Stimulated activated effector memory CD8-positive, alpha-beta T cell treated with anti-CD3 and anti-CD28 coated beads, Interleukin-12 subunit alpha, Interleukin-12 subunit beta, amount 100 ng/mL, for 72 hours (primary cell): ENCODE data around the gene ULBP2.
A peak's percentile ranks its signal among the peaks of the same experiment; 100 is the strongest.
"Not testable (repeated sequence)": the region's sequence is repeated elsewhere in the genome, so short reads cannot be mapped to it uniquely, and the experiment has no call there.

Experiments
- ATAC-seq: fragments of 150-1000 bp; cut with Tn5 transposase; 2 replicates; pipeline ENCODE4 v1.10.0; 2021
- DNase-seq, 2 donors: peaks; one replicate each; pipeline ENCODE4 v3.0.0; 2021 to 2022; ENCODE audit warnings: low spot score in 2 of 2
- H3K27ac Mint-ChIP-seq: one replicate; pipeline ENCODE4 v1.8.0; 2022; ENCODE audit warnings: mild to moderate bottlenecking, mixed read lengths
- H3K36me3 Mint-ChIP-seq: one replicate; pipeline ENCODE4 v1.8.0; 2022; ENCODE audit warnings: mild to moderate bottlenecking, mixed read lengths
- H3K4me1 Mint-ChIP-seq: one replicate; pipeline ENCODE4 v1.8.0; 2022; ENCODE audit warnings: mixed read lengths
- H3K4me3 Mint-ChIP-seq: one replicate; pipeline ENCODE4 v1.8.0; 2022; ENCODE audit warnings: mild to moderate bottlenecking, mixed read lengths
- H3K9me3 Mint-ChIP-seq: one replicate; pipeline ENCODE4 v1.8.0; 2022; ENCODE audit warnings: mixed read lengths

The ULBP2 gene

GRCh38 chr6:149948011-149948410 is 6.2 kb downstream of the ULBP2 start:
- Mint-ChIP-seq H3K36me3 (no peaks in the 10 kb centered on the region), H3K4me1 (peaks cover 1% of the 10 kb centered on the region), H3K9me3 (no peaks in the 10 kb centered on the region), H3K4me3 (no peak overlapping the region), H3K27ac (no peak overlapping the region)
- ATAC-seq (no peak), DNase-seq (no peak)

DNA sequence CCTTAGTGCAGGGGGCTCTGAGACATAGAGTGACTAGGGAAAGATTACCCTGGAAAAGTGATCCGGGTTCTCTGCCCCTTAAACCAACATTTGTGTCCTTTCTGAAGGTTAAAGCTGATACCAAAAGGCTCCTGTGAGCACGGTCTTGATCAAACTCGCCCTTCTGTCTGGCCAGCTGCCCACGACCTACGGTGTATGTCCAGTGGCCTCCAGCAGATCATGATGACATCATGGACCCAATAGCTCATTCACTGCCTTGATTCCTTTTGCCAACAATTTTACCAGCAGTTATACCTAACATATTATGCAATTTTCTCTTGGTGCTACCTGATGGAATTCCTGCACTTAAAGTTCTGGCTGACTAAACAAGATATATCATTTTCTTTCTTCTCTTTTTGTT is 6.8 kb downstream of the ULBP2 start:
- H3K36me3 Mint-ChIP-seq = no peaks in the 10 kb centered on the region
- H3K9me3 Mint-ChIP-seq = no peaks in the 10 kb centered on the region
- H3K4me3 Mint-ChIP-seq = no peak overlapping the region
- no peak overlapping the region for H3K27ac Mint-ChIP-seq
- H3K4me1 Mint-ChIP-seq = peaks cover 2% of the 10 kb centered on the region
- no peak for ATAC-seq
- DNase-seq = no peak

DNA sequence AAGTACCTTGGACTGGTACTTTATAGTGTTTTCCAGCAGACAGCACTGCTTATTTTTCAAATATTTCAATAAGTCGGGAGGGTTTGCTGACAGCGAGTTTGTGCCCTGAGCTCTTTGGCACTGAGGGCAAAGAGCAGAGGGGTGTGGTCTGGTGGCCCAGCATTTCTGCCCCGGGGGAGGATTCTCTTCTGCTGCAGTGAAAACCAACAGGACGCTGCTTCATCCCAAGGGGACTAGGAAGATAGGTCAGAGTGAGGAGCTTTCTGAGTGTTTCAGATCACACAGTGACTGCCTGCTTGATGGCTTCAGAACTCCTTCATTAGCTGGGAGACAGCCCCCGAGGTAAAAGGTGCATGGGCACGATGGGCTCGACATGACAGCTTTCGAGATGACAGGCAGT is 8.6 kb downstream of the ULBP2 start:
- Mint-ChIP-seq H3K9me3 (no peaks in the 10 kb centered on the region), H3K27ac (no peak overlapping the region), H3K4me1 (peaks cover 12% of the 10 kb centered on the region), H3K36me3 (no peaks in the 10 kb centered on the region), H3K4me3 (no peak overlapping the region)
- no peak for ATAC-seq
- DNase-seq = no peak

DNA sequence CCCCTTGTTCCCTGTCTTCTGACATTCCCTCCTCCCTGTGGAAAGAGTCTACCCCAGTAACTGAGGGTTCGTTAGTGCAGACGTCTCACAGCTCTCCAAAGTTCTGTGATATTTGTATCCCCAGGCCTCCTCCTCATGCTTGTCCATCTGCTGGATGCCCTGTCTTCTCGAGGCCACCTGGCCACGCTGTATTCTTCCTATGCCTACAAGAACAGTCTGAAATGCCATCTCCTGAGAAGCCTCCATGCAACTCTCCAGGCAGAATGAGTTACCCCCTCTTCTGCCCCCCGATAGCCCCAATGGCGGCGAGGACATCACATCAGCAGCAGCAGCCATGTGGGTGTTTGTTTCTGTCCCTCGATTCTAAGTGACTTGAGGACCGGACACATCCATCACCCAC is 9.3 kb downstream of the ULBP2 start:
- Mint-ChIP-seq H3K27ac (no peak overlapping the region), H3K4me3 (no peak overlapping the region), H3K36me3 (no peaks in the 10 kb centered on the region), H3K9me3 (no peaks in the 10 kb centered on the region), H3K4me1 (peaks cover 17% of the 10 kb centered on the region)
- DNase-seq = no peak
- no peak for ATAC-seq

- no peaks in the 10 kb centered on the region for H3K9me3 Mint-ChIP-seq
- H3K4me1 Mint-ChIP-seq = peaks cover 17% of the 10 kb centered on the region
- ATAC-seq (no peak), DNase-seq (no peak)
- H3K27ac Mint-ChIP-seq = no peak overlapping the region
- no peak overlapping the region for H3K4me3 Mint-ChIP-seq
- no peaks in the 10 kb centered on the region for H3K36me3 Mint-ChIP-seq
Measured at GRCh38 chr6:149951626-149952025, 9.8 kb downstream of the ULBP2 start.

- DNase-seq, H3K9me3 Mint-ChIP-seq, H3K4me3 Mint-ChIP-seq, H3K27ac Mint-ChIP-seq, H3K36me3 Mint-ChIP-seq: not testable (repeated sequence)
- peak; percentile 48 for ATAC-seq
- peaks cover 17% of the 10 kb centered on the region for H3K4me1 Mint-ChIP-seq
Measured at GRCh38 chr6:149953390-149953789, 11.6 kb downstream of the ULBP2 start.

DNA sequence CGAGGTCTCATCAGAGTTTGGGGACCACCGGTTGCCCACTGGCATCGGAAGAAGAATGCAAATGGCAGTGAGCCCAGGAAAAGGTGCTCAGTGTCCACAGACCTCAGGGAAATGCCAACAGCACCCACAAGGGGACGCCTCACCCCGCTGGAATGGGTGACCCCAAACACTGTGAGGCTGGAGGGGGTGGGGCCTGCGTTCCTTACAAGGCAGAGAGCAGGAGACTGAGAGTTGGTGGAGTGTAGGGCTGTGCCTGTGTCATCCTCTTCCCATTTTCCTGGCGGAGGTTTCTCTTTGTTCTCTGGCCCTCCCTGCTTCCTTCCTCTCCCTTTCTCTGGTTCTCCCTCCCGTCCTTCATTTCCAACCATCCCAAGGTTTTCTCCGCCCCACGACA is 12.1 kb downstream of the ULBP2 start:
- peak; percentile 85 for ATAC-seq
- H3K27ac Mint-ChIP-seq, H3K36me3 Mint-ChIP-seq, H3K4me3 Mint-ChIP-seq, DNase-seq, H3K9me3 Mint-ChIP-seq: not testable (repeated sequence)
- peaks cover 17% of the 10 kb centered on the region for H3K4me1 Mint-ChIP-seq

- H3K4me3 Mint-ChIP-seq = peak overlapping the region; percentile 51
- H3K4me1 Mint-ChIP-seq = peaks cover 17% of the 10 kb centered on the region
- H3K27ac Mint-ChIP-seq, H3K9me3 Mint-ChIP-seq, DNase-seq, H3K36me3 Mint-ChIP-seq: not testable (repeated sequence)
- ATAC-seq = peak; percentile 62
Measured at GRCh38 chr6:149954328-149954983, 12.6 kb downstream of the ULBP2 start.

DNA sequence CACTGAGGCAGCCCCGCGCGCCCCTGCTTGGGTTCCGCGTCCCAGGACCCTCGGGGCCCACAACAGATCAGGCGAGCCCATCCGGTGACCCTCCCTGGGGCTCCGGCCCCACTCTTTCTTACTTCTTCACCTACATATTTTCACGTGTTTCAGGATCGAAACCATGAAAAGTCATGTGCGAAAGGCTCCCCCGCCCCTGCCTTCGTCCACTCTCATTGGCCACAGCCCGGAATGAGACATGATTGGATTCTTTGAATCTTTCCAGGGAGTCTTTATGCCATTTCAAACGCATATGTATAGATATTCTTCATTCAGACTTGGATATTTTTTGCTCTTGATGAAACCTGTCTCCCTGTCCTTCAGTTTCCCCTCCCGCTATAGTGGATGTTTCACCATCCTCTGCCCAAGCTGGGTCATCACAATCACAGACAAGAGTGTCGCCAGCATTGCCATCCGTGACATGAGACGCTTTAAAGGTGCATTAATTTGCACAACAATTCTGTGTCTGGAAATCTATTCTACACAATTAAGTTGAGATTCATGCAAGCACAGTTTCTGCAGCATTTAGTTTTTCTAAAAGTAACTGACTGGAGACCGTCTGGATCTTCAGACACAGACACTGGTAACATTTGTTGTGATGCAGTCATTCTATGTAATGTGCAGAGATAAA is 13.3 kb downstream of the ULBP2 start:
- not testable (repeated sequence) for H3K9me3 Mint-ChIP-seq, DNase-seq, H3K27ac Mint-ChIP-seq, ATAC-seq, H3K36me3 Mint-ChIP-seq
- Mint-ChIP-seq H3K4me3 (peak overlapping the region; percentile 51), H3K4me1 (peaks cover 17% of the 10 kb centered on the region)

GRCh38 chr6:149955654-149956317 is 14.0 kb downstream of the ULBP2 start:
- peaks cover 17% of the 10 kb centered on the region for H3K4me1 Mint-ChIP-seq
- not testable (repeated sequence) for DNase-seq, H3K36me3 Mint-ChIP-seq, H3K27ac Mint-ChIP-seq, H3K9me3 Mint-ChIP-seq, H3K4me3 Mint-ChIP-seq, ATAC-seq

DNA sequence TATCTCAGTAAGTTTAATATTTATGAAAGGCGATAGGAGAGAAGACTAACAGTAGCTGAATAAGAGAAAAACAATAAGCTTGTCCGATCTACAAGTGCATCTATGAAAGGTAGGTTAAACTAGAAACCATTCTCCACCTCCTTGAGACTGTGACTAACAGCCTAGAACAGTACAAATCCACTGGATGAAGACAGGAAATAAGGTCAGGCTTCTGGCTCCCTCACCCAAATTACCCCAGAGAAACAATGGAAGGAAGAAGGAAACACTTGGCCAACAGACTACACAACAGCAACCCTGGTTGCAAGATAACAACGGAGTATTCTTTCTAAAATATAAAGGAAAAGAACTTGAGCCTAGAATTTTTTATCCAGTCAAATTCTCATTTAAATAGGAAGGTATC is 16.3 kb downstream of the ULBP2 start:
- H3K4me1 Mint-ChIP-seq = peaks cover 23% of the 10 kb centered on the region
- not testable (repeated sequence) for H3K27ac Mint-ChIP-seq, H3K9me3 Mint-ChIP-seq, ATAC-seq, H3K4me3 Mint-ChIP-seq, H3K36me3 Mint-ChIP-seq, DNase-seq

DNA sequence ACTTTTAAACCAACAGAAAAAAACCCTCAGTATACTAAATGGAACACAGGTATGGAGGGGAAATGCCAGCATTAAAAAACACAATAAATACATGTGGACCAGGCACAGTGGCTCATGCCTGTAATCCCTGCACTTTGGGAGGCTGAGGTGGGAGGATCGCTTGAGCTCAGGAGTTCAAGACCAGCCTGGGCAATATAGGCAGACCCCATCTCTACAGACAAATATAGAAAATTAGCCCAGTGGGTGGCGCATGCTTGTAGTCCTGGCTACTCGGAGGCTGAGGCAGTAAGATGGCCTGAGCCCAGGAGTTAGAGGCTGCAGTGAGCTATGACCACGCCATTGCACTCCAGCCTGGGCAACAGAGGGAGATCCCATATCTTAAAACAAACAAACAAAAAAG is 18.0 kb downstream of the ULBP2 start:
- not testable (repeated sequence) for H3K27ac Mint-ChIP-seq, DNase-seq, H3K4me3 Mint-ChIP-seq, H3K9me3 Mint-ChIP-seq, ATAC-seq
- Mint-ChIP-seq H3K36me3 (peaks cover 16% of the 10 kb centered on the region), H3K4me1 (peaks cover 33% of the 10 kb centered on the region)

- DNase-seq = no peak
- H3K27ac Mint-ChIP-seq = no peak overlapping the region
- peaks cover 33% of the 10 kb centered on the region for H3K4me1 Mint-ChIP-seq
- ATAC-seq = no peak
- no peak overlapping the region for H3K4me3 Mint-ChIP-seq
- H3K36me3 Mint-ChIP-seq = peaks cover 23% of the 10 kb centered on the region
- H3K9me3 Mint-ChIP-seq = no peaks in the 10 kb centered on the region
Measured at GRCh38 chr6:149960488-149960887, 18.7 kb downstream of the ULBP2 start.

DNA sequence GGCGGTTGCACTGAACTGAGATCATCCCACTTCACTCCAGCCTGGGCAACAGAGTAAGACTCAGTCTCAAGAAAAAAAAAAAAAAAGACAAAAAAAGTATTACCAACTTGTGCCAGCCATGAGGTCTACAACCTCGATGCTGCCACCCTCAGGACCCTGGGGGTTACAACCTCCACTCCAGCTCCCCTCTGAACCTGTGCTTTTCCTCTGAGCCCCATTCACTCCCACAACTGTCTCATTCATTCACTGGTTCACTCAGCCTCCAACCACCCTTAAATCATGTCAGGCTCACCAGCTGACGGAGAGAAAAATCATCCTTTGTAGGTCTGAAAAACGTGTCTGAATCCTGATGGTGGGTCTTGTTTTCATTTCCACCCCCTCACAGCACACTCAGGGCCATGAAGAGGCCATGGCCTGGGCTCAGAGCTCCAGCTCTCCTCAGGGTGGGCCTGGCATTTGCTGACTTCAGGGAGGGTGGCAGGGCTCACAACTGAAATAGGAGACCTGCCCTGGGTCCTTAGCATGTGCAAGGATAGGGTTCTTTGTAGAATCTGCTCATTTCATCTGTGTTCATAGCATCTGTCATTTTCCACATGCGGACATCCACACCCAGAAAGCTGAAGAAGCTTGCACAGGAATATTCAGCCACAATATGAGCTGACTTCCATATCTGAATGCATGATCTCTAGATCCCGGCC is 20.1 kb downstream of the ULBP2 start:
- DNase-seq (no peak), ATAC-seq (no peak)
- no peak overlapping the region for H3K4me3 Mint-ChIP-seq

GRCh38 chr6:149962461-149963211 is 20.8 kb downstream of the ULBP2 start:
- peaks cover 28% of the 10 kb centered on the region for H3K36me3 Mint-ChIP-seq
- H3K27ac Mint-ChIP-seq = peak overlapping the region; percentile 88
- DNase-seq (no peak), ATAC-seq (no peak)
- peak overlapping the region; percentile 92 for H3K4me3 Mint-ChIP-seq
- H3K9me3 Mint-ChIP-seq = no peaks in the 10 kb centered on the region
- peaks cover 35% of the 10 kb centered on the region for H3K4me1 Mint-ChIP-seq

More for the DNA sequence above, 20.1 kb downstream of the ULBP2 start:
- peaks cover 28% of the 10 kb centered on the region for H3K36me3 Mint-ChIP-seq
- no peak overlapping the region for H3K27ac Mint-ChIP-seq
- peaks cover 35% of the 10 kb centered on the region for H3K4me1 Mint-ChIP-seq
- no peaks in the 10 kb centered on the region for H3K9me3 Mint-ChIP-seq
